Neuron (in vitro differentiated cells): Measurements from ENCODE around the gene CCDC89.
A peak's percentile ranks its signal among the peaks of the same experiment; 100 is the strongest.

Experiments
- H2AFZ ChIP-seq: one replicate; pipeline ENCODE4 v1.6.1; 2013; ENCODE audit warnings: low read depth, mild to moderate bottlenecking, inconsistent platforms, low read length, moderate library complexity
- H3K27me3 ChIP-seq: one replicate; pipeline ENCODE4 v1.6.1; 2013; ENCODE audit warnings: low read length; ENCODE audit not compliant: insufficient read depth
- H3K36me3 ChIP-seq: one replicate; pipeline ENCODE4 v1.6.1; 2013; ENCODE audit warnings: low read length; ENCODE audit not compliant: insufficient read depth
- H3K4me1 ChIP-seq: one replicate; pipeline ENCODE4 v1.6.1; 2013; ENCODE audit warnings: low read length; ENCODE audit not compliant: insufficient read depth
- H3K4me3 ChIP-seq: 2 replicates; pipeline ENCODE4 v1.5.1; 2013; ENCODE audit warnings: mild to moderate bottlenecking, low read length, moderate library complexity
- H3K9me3 ChIP-seq: one replicate; pipeline ENCODE4 v1.6.1; 2013; ENCODE audit warnings: low read length

CCDC89 gene

DNA sequence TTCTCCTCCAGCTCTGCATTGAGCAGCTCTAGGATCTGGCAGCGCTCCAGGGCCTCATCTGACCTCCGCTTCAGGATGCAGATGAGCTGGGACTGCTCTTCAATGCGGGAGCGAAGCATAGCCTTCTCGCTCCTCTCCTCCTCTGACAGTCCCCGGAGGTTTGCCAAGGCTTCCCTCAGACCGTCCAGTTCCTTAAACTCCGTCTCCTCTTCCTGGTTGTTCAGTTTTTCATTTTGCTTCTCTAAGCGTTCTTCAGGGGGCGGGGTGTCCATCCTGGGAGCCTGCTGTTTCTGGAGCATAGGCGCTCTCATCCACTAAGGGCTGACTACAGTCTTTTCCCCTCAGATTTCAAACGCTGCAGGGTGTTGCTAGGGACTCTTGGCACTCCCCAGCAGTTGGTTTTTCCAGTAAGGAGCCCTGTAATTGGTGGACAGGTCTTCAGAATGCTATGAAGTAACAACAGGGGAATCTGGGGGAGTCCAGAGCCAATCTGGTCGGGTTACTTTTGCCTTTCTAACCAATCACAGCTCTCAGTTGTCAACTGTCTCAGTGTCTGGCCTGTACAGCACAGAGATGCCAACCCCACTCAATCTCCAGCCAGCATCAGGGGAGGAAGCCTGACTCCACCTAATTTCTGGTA, at the start of gene CCDC89:
CCDC89 (minus strand) TSS at position 376 of the 640 bp plus-strand sequence; CDS start at position 311, 65 bp downstream.
- Histone ChIP-seq H3K4me1 (no peaks in the 10 kb centered on the region), H2AFZ (no peak within 1 kb of the TSS), H3K4me3 (no peak within 1 kb of the TSS)

DNA sequence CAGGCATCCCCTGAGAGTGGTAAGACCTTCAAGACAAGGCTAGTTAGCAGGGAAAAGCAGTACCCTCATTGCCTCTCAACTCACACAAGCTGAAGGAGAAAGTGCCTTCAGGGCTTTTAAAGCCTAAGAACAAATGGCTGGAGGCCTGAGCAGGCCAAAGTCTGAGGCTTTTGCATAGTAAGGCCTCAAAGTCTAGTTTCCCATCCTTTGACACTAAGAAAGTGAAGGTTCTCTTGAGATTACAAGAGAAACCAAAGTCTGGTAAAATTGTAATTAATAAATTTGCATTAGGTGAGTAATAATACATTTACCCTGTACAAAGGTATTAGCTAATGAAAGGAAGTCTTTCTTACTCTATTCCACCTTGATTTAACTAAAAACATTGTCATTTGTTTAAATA, 47.0 kb upstream of the CCDC89 start:
- Histone ChIP-seq H3K4me3 (no peak overlapping the region), H3K4me1 (no peaks in the 10 kb centered on the region), H2AFZ (no peak overlapping the region), H3K36me3 (no peaks in the 10 kb centered on the region), H3K27me3 (no peaks in the 10 kb centered on the region), H3K9me3 (no peaks in the 10 kb centered on the region)

More for the DNA sequence above, at the start of gene CCDC89:
- no peaks in the 10 kb centered on the region for H3K9me3 ChIP-seq
- H3K27me3 ChIP-seq: no peaks in the 10 kb centered on the region
- H3K36me3 ChIP-seq: no peaks in the 10 kb centered on the region

DNA sequence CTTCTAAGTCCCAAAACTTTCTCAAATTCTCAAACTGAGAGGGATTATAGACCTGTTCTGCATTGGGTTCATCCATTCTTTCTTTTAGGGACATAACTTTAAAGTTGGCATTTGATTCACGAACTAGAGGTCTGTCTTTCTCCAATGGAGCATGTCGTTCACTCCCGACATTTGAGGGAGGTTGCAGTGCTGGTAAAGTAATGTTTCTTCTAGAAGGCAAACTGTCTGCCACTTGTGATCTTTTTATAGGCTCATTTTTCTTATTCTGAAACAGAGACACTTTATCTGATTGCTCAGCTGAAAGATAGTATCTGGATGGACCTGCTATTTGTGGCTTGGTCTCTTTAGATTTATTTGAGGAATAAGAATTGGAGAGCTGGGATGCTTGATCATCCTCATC, 40.4 kb upstream of the CCDC89 start:
- Histone ChIP-seq H3K4me3 (no peak overlapping the region), H3K36me3 (no peaks in the 10 kb centered on the region), H3K9me3 (no peaks in the 10 kb centered on the region), H3K27me3 (no peaks in the 10 kb centered on the region), H2AFZ (no peak overlapping the region), H3K4me1 (no peaks in the 10 kb centered on the region)

DNA sequence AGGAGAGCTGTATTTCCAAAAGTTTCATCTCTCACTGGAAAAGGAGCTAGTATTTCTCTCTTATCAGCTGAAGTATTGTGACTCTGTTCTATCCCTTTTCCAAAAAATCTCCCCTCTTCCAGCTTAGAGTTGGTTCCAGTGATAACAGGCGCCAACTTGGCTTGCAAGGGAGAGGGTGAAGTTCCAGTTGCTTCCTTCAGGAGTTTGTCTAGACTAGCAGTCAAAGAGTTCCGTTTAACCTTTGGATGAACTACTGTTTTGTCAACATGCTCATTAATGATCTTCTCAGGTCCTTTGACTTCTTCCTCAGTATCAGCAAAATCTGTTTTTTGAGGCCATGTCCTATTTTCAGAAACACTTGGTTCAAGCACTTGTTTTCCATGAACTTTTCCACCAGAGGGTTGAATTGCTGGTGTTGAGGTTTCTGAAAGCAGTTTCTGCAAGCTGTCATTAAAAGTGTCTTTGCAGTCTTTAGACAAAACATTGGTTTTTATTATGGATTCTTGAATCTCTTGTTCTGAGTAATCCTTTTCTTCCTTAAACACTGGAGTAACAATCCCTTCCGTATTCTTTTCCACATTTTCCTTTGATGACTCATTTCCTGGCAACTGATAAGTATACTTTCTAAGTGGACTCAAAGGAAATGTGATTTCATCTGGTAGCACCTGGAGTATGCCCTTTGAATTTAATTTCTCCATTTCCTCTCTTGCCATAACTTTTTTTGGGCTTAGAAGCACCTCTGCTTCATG, 39.7 kb upstream of the CCDC89 start:
- Histone ChIP-seq H3K4me1 (no peaks in the 10 kb centered on the region), H3K4me3 (no peak overlapping the region), H3K9me3 (no peaks in the 10 kb centered on the region), H3K36me3 (no peaks in the 10 kb centered on the region), H3K27me3 (no peaks in the 10 kb centered on the region), H2AFZ (no peak overlapping the region)

DNA sequence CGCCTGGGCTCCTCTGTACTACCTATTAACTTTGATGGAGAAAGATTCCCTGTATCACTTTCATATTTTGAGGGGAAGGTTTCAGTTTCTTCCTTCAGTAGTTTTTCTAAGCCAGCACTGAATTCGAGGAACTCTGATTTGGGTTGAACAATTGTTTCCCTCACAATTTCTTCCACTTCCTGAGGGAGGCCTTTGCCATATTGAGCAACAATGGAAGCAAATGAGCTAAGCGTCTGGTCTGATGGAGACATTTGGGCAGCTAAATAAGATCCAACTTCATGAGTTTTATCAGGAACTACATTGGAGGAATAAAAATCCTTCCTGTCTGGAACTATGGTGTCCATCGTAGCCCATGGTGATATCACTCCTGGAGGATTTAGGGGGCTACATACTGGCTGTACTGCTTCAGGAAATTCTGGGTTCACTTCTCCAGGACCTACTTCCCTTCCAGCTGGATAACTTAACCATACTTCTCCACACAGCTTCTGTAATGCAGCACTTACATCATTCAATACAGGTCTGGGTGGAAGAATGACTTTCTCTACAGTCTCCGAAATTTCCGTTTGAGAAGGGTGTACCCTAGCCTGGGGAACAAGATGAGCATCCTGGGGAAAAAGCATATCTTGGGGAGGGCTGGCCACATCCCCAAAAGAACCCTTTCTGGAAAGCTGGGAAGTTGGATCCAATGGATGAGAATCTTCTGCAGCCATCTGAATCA, 38.9 kb upstream of the CCDC89 start:
- Histone ChIP-seq H3K4me3 (no peak overlapping the region), H3K27me3 (no peaks in the 10 kb centered on the region), H2AFZ (no peak overlapping the region), H3K9me3 (no peaks in the 10 kb centered on the region), H3K36me3 (no peaks in the 10 kb centered on the region), H3K4me1 (peaks cover under 1% of the 10 kb centered on the region)

DNA sequence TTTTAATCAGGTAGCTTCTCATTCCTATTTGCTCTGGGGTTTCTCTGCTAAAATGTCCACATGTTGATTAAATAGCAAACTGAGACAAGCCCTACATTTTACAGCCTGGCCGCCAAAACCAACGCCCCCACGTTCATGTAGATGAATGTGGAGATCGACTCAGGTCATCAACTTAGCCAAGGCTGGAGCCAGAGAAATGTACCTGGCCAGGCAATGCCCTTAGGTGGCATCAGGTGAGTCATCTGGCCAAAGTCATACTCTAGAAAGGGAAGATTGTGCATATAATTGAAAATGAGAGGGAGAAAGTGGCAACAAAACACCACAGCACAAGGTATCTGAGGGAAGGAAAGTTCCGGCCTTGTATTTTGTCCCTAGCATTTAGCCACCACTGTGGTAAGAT, 37.1 kb upstream of the CCDC89 start:
- Histone ChIP-seq H3K9me3 (no peaks in the 10 kb centered on the region), H3K27me3 (no peaks in the 10 kb centered on the region), H3K4me1 (peaks cover 7% of the 10 kb centered on the region), H2AFZ (no peak overlapping the region), H3K36me3 (no peaks in the 10 kb centered on the region), H3K4me3 (no peak overlapping the region)

DNA sequence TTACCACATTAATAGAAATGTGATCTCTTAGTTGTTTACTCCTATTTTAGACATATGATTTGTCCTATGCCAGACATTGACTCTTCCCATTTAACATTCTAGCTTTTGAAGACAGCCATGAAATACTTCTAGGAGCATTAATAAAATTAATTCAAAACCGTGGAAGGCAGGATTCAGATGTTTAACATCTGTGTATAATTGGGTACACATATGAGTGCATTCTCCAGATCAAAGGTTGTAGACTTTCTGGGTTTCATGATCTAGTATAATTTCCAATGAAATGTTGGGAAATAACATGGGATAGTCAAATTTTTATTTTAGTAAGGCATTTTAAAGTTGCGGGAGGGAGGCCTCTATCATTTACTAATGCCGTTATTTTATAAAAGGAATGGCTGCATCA, 35.2 kb upstream of the CCDC89 start:
- Histone ChIP-seq H3K9me3 (no peaks in the 10 kb centered on the region), H3K27me3 (no peaks in the 10 kb centered on the region), H3K4me1 (peaks cover 24% of the 10 kb centered on the region), H2AFZ (no peak overlapping the region), H3K4me3 (no peak overlapping the region), H3K36me3 (no peaks in the 10 kb centered on the region)

DNA sequence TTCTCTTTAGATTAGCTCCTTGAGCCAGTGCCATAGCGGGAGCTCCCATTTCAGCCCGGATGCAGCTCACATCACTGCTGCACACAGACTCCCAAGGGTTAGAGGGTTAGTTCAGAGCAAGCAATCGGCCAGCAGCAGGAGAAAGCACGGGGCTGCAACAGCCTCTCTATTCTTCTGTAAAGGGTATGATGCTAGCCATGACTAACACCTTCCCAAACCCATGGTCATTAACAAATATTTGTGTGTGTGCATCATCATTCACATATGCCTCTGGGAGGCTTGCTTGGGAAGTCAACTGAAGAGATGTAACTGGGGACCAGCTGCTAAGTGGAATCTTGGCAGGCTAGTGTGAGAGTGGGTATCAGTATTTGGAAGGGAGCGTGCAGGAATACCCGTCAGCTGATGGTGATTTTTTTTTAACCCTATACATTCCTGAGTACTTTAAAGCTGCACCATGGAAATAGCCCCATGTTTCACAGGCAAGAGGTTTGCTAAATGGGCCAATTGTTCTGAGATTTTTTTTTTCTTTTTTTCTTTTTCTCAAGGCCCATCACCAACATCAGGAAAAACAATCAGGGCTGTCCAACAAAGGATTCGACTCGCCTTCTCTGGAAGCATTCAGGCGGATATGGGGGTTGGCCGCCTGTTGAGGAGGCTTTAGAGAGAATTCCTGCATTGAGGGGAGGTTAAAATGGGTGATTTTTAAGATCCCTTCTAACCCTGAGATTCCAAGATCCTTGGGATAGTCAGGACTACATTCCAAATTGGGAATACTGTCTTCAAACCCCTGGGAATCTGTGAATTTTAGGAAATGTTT, 33.2 kb upstream of the CCDC89 start:
- Histone ChIP-seq H2AFZ (peak overlapping the region; percentile 86), H3K9me3 (no peaks in the 10 kb centered on the region), H3K27me3 (no peaks in the 10 kb centered on the region), H3K4me1 (peaks cover 31% of the 10 kb centered on the region), H3K36me3 (no peaks in the 10 kb centered on the region), H3K4me3 (peak overlapping the region; percentile 53)

DNA sequence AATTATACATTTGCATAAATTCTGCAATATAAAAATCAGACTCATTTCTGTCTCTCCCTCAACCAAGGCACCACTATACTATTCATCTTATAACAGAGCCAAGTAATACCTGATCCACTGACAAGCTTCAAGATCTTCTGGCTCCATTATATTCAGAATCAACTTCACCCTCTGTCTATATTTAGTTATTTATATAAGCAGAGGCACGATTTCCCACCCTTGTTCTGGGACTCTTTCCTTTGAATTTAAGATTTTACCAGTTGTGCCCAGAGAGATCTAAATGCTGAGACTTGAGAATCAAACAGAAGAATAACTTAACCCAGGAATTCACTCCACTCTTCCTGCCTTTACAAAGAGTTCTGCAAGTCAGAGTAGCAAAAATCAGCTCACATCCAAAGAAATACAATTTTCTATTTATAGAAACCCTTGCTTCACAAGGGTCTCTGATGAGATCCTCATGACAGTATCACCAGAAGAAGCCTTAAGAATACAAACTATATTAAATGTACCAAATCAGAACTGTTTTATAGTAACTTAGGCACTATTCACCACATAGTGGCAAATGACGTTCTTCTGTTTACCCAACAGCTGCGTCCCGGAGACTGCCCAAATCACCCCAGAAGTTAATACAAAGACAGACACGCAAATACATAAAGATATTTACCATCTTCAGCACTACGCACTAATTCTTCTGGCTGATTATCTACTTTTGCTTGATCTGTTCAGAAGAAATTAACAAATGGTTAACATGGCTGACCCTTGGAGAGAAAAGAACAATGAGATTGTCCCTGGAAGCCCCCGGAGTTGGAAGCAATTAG, 32.3 kb upstream of the CCDC89 start:
- Histone ChIP-seq H2AFZ (peak overlapping the region; percentile 86), H3K9me3 (no peaks in the 10 kb centered on the region), H3K27me3 (no peaks in the 10 kb centered on the region), H3K36me3 (no peaks in the 10 kb centered on the region), H3K4me1 (peaks cover 34% of the 10 kb centered on the region), H3K4me3 (peak overlapping the region; percentile 53)

DNA sequence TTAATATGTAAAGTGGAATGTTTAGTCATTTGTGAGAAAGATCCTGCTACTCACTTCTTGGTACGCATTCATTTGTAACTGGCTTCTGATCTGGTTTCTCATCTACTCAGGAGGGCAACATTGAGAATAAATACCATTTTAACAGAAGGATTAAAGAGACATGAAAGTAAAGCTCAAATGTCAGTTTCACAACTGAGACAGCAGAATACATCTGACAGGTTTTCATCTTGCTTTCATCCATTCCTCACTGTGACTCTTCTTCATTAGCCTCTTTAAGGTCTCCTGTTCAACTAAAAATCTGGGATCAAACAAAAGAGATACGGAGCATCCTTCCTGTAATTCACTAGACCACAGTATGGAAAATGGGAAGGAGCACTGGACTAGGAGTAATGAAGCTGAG, 31.4 kb upstream of the CCDC89 start:
- Histone ChIP-seq H3K4me3 (peak overlapping the region; percentile 53), H3K9me3 (no peaks in the 10 kb centered on the region), H2AFZ (no peak overlapping the region), H3K4me1 (peaks cover 34% of the 10 kb centered on the region), H3K27me3 (no peaks in the 10 kb centered on the region), H3K36me3 (no peaks in the 10 kb centered on the region)

DNA sequence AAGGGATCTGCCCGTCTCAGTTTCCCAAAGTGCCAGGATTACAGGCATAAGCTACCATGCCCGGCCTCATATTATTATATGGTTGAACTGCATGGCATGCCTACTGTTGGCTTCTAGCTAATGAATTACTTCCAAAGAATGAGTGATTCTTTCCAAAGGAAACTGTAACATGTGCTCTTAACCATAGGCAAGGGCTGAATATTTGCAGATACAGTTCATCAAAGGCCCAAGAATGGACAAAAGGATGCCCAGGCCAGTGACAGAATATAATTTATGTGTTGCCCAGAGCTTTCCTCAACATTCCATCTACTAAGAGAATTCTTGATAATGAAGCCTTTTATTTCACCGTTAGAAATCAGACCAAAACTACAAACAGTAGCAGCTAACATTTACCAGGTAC, 27.0 kb upstream of the CCDC89 start:
- Histone ChIP-seq H3K4me1 (peaks cover 25% of the 10 kb centered on the region), H2AFZ (no peak overlapping the region), H3K27me3 (no peaks in the 10 kb centered on the region), H3K36me3 (no peaks in the 10 kb centered on the region), H3K4me3 (no peak overlapping the region), H3K9me3 (no peaks in the 10 kb centered on the region)

DNA sequence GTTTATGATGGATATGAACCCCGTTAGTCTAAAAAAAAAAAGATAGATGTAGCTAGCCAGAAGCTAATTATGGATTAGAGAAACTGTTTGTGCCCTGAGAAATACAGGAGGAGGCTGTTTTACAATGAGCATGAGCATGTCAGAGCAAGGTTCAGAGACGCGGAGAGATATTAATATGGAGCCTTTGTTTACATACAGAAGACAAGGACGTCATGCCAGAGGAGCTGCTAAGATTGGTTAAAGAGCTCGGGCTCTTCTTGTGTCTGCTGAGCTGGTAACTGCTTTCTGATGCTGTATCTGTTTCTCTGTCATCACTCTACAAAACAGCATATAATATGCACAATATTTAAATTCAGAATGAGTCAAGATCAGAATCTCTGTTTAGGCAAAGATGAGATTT, 24.9 kb upstream of the CCDC89 start:
- Histone ChIP-seq H2AFZ (no peak overlapping the region), H3K4me1 (peaks cover 9% of the 10 kb centered on the region), H3K36me3 (no peaks in the 10 kb centered on the region), H3K4me3 (no peak overlapping the region), H3K9me3 (no peaks in the 10 kb centered on the region), H3K27me3 (no peaks in the 10 kb centered on the region)
